ENCODE results near the gene P2RY14.

DNA sequence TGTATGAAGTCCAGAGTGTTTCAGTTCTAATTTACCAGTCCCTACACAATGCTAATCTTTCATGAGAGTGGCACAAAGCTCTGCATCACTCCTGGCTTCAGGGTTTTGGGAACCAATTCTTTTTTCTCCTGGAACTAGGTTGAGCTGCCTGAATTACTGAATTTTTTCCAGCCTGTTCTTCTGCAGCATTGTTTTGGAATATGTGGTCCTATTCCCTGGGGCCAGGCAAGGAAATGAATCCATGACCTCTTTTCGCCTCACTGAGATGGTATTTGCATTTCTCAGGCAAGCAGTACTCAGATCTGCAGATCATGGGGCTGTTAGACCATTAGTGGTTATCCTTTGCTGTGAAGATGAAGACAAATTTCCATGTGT lies 49.7 kb downstream of the P2RY14 start:
- no peak for TF ChIP-seq CTCF (conservative IDR thresholded peaks at IDR 0.05; ENCODE audit: low read depth in 2 of 2)
- TF ChIP-seq POLR2AphosphoS5 (IDR thresholded peaks at IDR 0.05; ENCODE audit: low read depth), result no peak
- TF ChIP-seq CREB1 (CRISPR knock-in tag; IDR thresholded peaks at IDR 0.05; ENCODE audit: low read depth), result no peak
- TF ChIP-seq, protein P1, sequence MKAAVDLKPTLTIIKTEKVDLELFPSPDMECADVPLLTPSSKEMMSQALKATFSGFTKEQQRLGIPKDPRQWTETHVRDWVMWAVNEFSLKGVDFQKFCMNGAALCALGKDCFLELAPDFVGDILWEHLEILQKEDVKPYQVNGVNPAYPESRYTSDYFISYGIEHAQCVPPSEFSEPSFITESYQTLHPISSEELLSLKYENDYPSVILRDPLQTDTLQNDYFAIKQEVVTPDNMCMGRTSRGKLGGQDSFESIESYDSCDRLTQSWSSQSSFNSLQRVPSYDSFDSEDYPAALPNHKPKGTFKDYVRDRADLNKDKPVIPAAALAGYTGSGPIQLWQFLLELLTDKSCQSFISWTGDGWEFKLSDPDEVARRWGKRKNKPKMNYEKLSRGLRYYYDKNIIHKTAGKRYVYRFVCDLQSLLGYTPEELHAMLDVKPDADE (IDR thresholded peaks at IDR 0.05), result no peak
- TF ChIP-seq EZH2 (IDR thresholded peaks at IDR 0.05; ENCODE audit: low read depth, unreplicated experiment), result no peak
